Upper lobe of right lung (tissue), 1 donor: ENCODE measurements around the gene PARD3B. TPM values are rescaled to one million over a fixed set of nuclear protein-coding genes. Genes with fewer than 3 reads are reported as not detected.

ENCODE experiments used
- ATAC-seq: fragments of 200-7000 bp; cut with Tn5 transposase; one replicate; pipeline ENCODE4 v1.9.1; 2020; ENCODE audit warnings: mild to moderate bottlenecking, moderate library complexity
- DNase-seq: peaks from one replicate; pipeline ENCODE4 v3.0.0-alpha.2; 2020
- H3K27ac ChIP-seq: fragments of 200-600 bp; one replicate; pipeline ENCODE4 v1.8.0; 2022
- H3K27me3 ChIP-seq: fragments of 200-600 bp; one replicate; pipeline ENCODE4 v1.8.0; 2022; ENCODE audit warnings: mild to moderate bottlenecking
- H3K36me3 ChIP-seq: fragments of 200-600 bp; one replicate; pipeline ENCODE4 v1.8.0; 2022
- H3K4me1 ChIP-seq: fragments of 200-600 bp; one replicate; pipeline ENCODE4 v1.8.0; 2022
- H3K4me3 ChIP-seq: fragments of 200-600 bp; one replicate; pipeline ENCODE4 v1.8.0; 2022; ENCODE audit warnings: mild to moderate bottlenecking
- H3K9me3 ChIP-seq: fragments of 200-600 bp; one replicate; pipeline ENCODE4 v1.8.0; 2022
- CTCF ChIP-seq: fragments of 200-600 bp; IDR thresholded peaks from one replicate; pipeline ENCODE4 v1.8.0; 2022; ENCODE audit warnings: antibody characterized with exemption
- intact Hi-C: fragments of 100-400 bp; cut with DNase I; formaldehyde crosslinking; loops from one replicate; pipeline ENCODE4 v1.11.0; 2022
- total RNA-seq: library from RNA; stranded (reverse); fragmentation: NEBNext Ultra II Directional; extraction: Animal tissue kit (Norgen Biotek cat#: 25700); gene quantifications from one replicate; pipeline ENCODE4 v1.2.1, GENCODE V29; 2021
- donor health status: DM: no; HTN: yes; CAD: no; lungs with severe emphysema.

The PARD3B gene
- total RNA-seq, 1 donor from 2014 or later = 32.5 TPM

- no peak for TF ChIP-seq CTCF
- Histone ChIP-seq H3K4me3 (no peak overlapping the region), H3K4me1 (no peaks in the 10 kb centered on the region), H3K9me3 (no peaks in the 10 kb centered on the region), H3K36me3 (no peaks in the 10 kb centered on the region), H3K27me3 (no peaks in the 10 kb centered on the region), H3K27ac (no peak overlapping the region)
- ATAC-seq (peak; percentile 43), DNase-seq (no peak)
- intact Hi-C loops = no loop called here
Observed at GRCh38 chr2:205188239-205189138, 643.2 kb downstream of the PARD3B start.

GRCh38 chr2:205189301-205189700 lies 644.0 kb downstream of the PARD3B start:
- TF ChIP-seq CTCF = no peak
- Histone ChIP-seq H3K4me3 (no peak overlapping the region), H3K36me3 (no peaks in the 10 kb centered on the region), H3K9me3 (no peaks in the 10 kb centered on the region), H3K27ac (no peak overlapping the region), H3K27me3 (no peaks in the 10 kb centered on the region), H3K4me1 (no peaks in the 10 kb centered on the region)
- intact Hi-C loops = no loop called here
- no peak for ATAC-seq
- no peak for DNase-seq

- TF ChIP-seq CTCF = no peak
- Histone ChIP-seq H3K9me3 (no peaks in the 10 kb centered on the region), H3K36me3 (no peaks in the 10 kb centered on the region), H3K27ac (no peak overlapping the region), H3K4me1 (no peaks in the 10 kb centered on the region), H3K4me3 (no peak overlapping the region), H3K27me3 (no peaks in the 10 kb centered on the region)
- DNase-seq (no peak), ATAC-seq (no peak)
- intact Hi-C loops = no loop called here
Observed at GRCh38 chr2:205190528-205190927, 645.3 kb downstream of the PARD3B start.

DNA sequence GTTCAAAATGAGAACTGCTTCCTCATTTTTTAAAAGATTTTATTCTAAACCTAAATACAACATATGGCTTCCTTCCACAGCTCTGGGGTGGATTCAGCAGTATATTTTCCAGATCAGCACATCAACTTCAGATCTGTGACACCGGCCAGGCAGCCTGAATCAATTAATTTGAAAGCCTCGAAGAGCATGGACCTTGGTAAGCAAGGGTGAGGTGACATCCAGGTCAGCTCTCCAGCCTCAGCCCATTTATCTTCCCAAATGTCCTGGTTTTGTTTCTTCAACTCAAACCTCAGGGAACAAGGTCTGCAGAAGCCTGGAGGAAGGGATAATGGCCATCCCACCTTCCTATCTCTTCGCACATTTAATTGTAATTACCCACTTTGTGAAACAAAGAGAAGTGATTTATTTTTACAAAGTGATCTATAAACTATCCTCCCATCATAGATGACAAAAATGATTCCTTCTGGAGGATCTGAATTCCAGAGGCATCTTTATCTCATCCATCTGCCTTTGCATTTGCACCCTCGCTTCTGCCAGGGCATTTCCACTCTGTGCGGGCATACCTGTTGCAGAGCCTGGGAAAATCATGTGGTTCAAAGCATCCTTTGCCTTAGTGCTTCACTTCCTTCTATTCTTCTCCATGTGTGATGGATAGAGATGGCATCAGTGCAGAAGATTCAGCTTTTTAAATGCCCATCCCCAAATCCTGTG lies 648.0 kb downstream of the PARD3B start:
- Histone ChIP-seq H3K4me1 (peaks cover 8% of the 10 kb centered on the region), H3K9me3 (no peaks in the 10 kb centered on the region), H3K27me3 (no peaks in the 10 kb centered on the region), H3K4me3 (no peak overlapping the region), H3K36me3 (no peaks in the 10 kb centered on the region), H3K27ac (no peak overlapping the region)
- intact Hi-C loops = no loop called here
- ATAC-seq (no peak), DNase-seq (no peak)
- TF ChIP-seq CTCF = no peak

- H3K27me3 ChIP-seq = no peaks in the 10 kb centered on the region
- intact Hi-C loops = no loop called here
- H3K4me1 ChIP-seq = peaks cover 8% of the 10 kb centered on the region
- H3K4me3 ChIP-seq = no peak overlapping the region
- H3K9me3 ChIP-seq = no peaks in the 10 kb centered on the region
- DNase-seq (no peak), ATAC-seq (no peak)
- H3K36me3 ChIP-seq = no peaks in the 10 kb centered on the region
- H3K27ac ChIP-seq = no peak overlapping the region
- no peak for TF ChIP-seq CTCF
Observed at GRCh38 chr2:205193836-205194228, 648.6 kb downstream of the PARD3B start.
